Stimulated activated CD8-positive, alpha-beta memory T cell treated with anti-CD3 and anti-CD28 coated beads, Interleukin-12 subunit alpha, Interleukin-12 subunit beta, amount 100 ng/mL, for 1 hour (primary cell): ENCODE results near the gene RXFP4.
A peak's percentile ranks its signal among the peaks of the same experiment; 100 is the strongest.
"Not testable (repeated sequence)": the region's sequence is repeated elsewhere in the genome, so short reads cannot be mapped to it uniquely, and the experiment has no call there.

Experiments used
- DNase-seq: peaks from one replicate; pipeline ENCODE4 v3.0.0-alpha.2; 2020; ENCODE audit warnings: low read depth

RXFP4 gene

DNA sequence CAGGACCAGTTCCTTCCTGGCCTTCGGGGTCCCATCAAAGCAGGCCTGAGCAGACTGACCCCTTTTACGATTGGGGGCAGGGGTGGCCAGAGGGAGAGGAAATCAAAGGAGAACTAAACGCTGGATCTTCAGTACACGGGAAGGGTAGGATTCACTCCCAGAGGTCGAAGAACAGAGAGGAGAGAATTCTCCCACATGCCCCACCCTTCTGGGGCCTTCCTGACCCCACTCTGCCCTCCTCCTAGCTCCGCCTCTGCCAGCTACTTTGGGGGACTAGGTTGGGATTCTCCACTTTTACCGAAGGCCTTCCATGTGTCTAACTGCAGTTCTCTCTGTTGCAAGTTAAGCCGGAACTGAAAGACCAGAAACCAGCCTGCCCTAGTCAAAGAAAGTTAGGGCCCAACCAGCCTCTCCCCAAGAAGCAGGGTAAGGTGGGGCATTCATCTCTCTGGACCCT, 37.6 kb downstream of the RXFP4 start:
- no peak for DNase-seq

DNA sequence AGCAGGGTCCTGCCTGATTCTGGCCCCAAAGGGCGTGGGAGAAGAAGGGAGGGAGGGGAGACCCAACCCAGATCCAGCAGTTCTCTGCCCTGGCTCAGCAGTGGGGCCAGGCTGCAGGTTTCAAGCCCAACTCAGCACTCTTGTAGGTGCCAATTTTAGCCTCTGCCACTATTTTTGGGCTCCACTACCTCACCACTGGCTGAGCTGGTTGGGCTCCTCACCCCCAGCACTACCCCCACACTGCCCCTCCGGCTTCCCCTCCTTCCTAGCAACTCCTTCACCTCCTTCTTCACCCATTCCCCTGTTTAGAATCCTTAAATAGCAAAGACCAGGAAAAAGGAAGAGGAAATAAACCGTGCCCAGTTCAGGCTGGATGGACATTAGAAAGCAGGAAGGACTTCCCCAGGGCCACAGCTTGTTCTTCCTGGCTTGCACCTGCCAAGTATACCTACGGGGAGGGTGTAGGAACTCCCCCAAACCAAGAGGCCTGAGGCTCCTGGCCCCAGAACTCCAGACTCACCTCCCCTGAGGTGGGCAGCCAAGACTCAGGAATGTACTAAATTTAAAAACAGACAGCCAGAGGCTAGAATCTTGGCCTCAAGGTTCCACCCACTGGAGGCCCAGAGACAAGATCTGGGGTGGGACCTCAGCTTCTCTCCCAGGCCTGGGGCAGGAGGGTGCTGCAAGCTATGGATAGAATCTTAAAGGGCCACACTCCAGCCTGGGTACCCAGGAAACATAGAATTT, 38.3 kb downstream of the RXFP4 start:
- no peak for DNase-seq

DNA sequence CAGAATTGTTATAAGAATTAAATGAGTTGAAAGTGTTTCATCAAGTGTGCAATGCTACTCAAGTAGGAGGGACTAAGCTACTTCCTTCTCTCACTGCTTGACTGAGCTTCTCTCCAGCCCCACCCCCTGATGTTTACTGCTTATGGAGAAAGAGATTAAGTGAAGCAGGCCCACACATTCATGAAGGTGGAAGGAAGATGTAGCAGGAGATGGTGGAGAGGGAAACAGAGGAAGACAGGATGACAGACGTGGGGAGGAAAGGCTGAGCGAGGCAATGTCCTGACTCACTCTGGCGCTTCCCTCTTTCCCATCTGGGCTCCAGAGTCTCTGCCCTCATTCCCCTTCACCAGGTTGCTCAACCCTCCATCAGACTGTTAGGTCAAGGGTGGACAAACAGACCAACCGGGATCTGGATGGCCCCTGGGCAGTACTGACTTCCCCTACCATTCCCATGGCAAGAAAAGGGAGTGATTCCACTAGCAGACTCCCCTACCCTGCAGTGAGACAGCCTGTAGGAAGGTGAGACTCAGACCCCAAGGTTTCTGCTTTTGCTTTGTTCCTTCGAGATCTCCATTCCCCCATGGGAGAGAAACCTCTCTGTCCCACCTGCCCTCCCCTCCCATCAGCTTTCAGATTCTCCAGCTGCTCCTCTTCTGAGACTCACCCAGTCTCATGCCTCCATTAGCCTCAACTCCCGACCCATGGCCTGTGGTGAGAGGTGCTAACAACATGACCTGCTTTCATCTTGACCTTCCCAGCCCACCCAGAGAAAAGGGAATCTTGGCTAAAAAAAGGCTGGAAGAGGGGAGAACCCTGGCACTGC, 40.0 kb downstream of the RXFP4 start:
- no peak for DNase-seq

DNA sequence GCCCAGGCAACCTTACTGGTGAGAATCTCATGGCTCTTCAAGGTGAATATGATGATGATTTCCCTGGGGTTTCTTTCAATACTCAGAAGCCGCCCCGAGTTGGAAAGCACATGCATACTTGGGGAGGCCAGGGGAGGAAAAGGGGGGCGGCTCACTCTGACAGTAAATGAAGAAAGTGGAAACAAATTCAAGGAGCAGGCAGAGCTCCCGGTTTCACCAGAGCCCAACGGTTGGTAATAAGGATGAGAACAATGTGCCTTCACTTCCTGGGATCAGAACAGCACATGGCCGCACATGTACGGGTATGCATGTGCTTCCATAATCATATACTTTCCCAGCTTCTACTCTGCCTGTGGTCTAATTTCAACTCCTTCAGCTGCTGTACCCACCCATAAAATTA, 40.7 kb downstream of the RXFP4 start:
- no peak for DNase-seq

DNA sequence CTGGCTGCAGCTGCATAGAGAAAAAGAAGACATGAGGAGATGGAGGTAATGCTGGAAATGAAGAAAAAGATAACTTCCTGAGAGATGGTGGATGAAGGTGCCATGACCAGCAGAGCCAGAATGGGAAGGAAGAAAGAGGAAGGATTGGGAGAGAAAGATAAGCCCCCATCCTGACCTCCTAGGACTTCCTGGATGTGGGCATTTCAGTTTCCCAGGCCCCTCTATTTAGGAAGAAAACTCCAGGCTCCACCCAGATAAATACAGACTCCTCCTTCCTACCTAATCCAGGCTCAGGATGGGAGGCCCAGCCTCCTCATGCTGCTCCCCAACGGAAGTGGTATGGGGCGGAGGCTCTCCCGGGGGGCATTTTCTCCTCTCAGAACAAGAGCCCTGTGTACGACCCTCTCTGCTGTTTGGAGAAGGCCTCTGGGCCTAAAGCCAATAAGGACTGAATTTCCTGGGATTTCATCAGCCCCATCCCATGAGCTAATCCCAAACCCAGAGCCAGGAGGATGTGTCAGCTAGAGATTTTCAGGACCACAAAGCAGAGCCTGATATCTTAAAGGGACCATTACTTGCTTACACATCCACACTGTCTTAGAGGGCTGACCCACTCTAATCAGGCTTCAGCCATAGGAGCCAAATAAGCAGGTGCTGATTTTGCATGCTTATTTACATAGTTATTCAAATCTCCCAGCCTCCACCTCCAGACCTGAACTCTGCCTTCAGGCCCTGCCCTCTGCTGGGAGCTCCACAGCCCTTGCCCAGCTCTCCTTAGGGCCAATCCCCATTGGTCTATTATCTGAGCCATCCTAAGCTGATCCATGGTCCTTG, 42.0 kb downstream of the RXFP4 start:
- no peak for DNase-seq

DNA sequence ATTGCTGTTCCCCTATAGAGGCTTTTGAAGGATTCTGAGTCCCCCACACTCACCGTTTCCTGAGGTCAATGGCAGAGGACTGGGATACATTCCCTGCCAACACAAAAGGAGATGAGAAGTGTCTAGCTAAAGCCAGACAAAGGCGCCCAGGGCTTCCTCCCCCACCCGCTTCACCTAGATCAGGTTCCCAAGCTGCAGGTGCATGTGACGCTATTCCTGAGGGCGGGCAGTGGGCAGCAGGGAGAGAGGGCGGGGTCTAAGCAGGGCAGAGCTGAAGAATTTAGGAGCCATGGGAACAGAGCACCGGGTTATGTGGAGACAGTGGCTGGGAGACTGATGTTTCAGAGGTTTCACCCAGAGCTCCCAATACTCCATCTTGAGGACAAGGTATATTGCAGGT, 42.9 kb downstream of the RXFP4 start:
- DNase-seq, result no peak

DNA sequence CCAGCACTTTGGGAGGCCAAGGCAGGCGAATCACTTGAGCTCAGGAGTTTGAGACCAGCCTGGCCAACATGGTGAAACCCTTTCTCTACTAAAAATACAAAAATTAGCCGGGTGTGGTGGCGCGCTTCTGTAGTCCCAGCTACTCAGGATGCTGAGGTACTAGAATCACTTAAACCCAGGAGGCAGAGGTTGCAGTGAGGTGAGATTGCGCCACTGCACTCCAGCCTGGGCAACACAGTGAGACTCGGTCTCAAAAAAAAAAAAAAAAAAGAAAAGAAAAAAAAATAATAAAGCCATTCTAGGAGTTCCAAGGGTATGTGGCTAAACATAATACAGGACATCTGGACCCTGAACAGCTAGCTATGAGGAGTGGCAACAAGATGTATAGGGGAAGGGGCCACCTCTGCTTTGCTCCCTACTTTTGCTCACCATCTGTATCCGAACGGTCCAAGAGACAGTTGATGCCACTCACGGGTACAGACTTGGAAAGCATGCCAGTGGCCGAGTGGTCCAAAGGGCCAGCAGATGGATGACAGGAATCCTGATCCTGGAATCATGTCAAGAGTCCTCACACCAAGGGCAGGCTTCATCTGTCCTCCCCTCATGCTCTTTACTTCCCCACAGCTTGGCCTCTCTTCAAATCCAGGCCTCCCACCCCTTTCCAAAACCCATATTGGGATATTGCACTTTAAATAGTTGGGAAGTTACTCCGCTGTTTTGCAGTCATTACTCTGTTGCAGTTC, 43.6 kb downstream of the RXFP4 start:
- not testable (repeated sequence) for DNase-seq

DNA sequence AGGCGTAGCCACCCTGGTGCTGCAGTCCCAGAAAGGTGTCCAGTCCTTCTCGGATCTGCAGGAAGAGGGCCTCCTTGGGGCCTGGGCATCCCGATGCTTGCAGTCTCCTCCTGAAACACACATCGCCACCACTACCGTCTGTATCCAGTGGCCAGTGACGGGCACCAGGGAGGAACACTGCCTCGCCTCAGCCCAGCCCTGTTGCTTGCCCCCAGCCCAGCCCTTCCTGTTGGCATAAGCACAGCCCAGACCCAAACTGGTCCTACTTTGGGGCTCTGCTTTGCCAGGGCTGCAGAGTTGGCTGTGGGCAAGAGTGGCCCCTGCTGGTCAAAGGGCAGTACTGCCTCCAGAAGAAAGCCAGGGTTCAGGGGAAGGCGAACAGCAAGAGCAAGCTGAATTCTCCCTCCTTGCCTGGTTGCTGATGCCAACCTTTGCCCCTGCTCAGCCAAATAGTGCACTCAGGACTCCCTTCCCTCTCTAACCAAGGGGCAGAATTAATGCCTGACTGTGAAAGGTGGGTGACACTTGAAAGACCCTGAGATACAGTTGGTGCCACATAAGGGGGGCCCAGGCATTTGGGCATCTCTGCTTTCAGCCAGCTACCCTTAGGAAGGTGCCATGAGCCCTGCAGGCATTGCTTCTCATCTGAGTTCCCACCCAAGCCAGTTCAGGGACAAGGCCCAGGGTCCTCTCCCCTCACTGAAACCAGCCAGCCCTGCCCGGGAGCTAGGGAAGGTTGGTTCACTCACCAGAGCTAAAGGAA, 48.0 kb downstream of the RXFP4 start:
- DNase-seq, result peak; percentile 62

DNA sequence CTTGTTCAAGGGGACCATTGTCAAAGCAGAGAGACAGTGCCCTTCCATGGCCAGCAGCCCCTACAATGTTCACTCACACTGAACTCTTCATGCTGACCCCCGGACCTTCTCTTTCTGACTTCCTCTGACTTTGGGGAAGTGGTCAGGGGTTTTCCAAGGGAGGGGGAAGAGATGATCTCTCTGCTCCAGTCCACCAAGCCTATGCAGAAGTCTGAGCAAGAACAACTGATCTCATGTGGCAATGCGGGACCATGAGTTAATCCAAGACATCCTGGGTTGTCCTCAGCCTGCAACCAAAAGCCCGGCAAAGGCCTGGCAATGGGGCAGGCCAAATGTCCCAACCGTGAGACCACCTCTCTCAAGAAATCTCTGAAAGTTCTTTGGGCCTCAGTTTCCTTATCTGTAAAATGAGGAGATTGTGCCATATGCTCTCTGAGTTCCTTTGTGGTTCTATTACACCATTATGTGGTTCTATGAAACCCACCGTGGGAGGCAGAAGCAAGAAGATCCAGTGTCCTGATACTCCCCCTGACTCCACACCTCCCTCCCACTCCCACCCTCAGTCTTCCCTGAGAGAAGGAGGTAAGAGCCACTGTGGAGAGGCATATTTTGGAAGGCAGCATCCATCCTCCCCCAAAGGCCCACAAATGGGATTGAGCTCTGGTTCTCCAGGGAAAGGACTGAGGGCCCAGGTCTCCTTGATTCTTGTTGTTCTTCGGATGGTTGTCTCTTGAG, 48.7 kb downstream of the RXFP4 start:
- DNase-seq, result no peak
